ENCODE data around the gene PHF12.

GRCh38 chr17:29000973-29001372 is 49.7 kb upstream of the PHF12 start:
- TF ChIP-seq ZFP36 (IDR thresholded peaks at IDR 0.05; ENCODE audit: borderline replicate concordance, partially characterized antibody) (no peak), CTCF (IDR thresholded peaks at IDR 0.05) (no peak)

All from A549 (cell line).